ENCODE measurements around the gene CTCFL.
"Not testable (repeated sequence)": the region's sequence is repeated elsewhere in the genome, so short reads cannot be mapped to it uniquely, and the experiment has no call there.

The CTCFL gene

GRCh38 chr20:57535297-57535696 is 10.4 kb upstream of the CTCFL start:
- no peak for DNase-seq

GRCh38 chr20:57532104-57532503 is 7.2 kb upstream of the CTCFL start:
- DNase-seq: no peak

GRCh38 chr20:57530327-57530981 is 5.5 kb upstream of the CTCFL start:
- DNase-seq: no peak

DNA sequence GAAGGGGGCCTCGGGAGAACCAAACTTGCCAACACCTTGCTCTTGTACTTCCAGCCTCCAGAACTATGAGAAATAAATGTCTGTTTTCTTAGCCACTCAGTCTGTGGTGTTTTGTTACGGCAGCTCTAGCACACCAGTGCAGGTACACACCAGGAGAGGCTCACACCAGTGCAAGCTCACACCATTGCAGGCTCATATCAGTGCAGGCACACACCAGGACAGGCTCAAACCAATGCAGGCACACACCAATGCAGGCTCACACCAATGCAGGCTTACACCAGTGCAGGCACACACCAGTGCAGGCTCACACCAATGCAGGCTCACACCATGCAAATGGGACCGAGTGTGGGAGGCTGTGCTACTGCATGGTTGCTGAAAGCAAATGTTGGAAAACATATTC is 4.9 kb upstream of the CTCFL start:
- no peak for DNase-seq

DNA sequence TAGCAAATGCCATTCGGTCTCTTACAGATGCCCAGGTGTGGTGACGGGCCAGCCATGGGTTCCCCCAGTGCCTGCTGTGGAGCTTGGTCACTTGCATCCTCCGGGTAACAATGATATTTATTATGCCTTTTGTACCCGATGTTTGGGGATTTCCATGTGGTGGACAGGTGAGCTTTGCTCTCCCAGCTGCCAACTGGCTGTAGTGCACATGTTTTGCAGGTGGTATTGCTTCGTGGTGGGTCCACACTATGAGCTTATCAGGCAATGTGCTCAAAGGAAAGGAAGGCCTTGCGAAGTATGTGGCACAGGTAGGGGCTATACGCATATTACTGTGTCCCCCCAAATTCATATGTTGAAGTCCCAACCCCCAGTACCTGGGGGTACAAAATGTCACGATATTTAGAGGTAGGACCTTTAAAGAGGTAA is 4.2 kb upstream of the CTCFL start:
- no peak for DNase-seq

GRCh38 chr20:57528148-57528547 is 3.2 kb upstream of the CTCFL start:
- DNase-seq: no peak

- no peak for DNase-seq
These were observed 2.8 kb upstream of the CTCFL start for GRCh38 chr20:57527728-57528127.

GRCh38 chr20:57526885-57527460 is 2.0 kb upstream of the CTCFL start:
- no peak for DNase-seq

DNA sequence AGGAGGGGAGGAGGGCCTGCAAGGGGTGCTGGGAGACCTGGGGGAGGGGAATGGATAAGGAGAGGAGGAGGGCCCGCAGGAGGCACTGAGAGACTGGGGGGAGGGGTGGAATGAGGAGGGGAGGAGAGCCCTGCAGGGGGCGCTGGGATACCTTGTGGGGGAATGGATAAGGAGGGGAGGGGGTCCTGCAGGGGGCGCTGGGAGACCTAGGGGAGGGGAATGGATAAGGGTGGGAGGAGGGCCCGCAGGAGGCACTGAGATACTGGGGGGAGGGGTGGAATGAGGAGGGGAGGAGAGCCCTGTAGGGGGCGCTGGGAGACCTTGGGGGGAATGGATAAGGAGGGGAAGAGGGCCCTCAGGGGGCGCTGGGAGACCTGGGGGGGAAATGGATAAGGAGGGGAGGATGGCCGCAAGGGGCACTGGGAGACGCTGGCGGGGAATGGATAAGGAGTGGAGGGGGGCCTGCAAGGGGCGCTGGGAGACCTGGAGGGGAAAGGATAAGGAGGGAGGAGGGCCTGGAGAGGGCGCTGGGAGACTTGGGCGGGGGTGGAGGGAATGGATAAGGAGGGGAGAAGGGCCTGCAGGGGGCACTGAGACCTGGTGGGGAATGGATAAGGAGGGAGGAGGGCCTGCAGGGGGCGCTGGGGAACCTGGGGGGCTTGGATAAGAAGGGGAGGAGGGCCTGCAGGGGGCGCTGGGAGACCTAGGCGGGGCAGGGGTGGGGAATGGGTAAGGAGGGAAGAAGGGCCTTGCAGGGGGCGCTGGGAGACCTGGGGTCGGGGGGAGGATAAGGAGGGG is 1.3 kb upstream of the CTCFL start:
- no peak for DNase-seq

GRCh38 chr20:57525328-57526086 is 567 bp upstream of the CTCFL start:
- no peak for DNase-seq

DNA sequence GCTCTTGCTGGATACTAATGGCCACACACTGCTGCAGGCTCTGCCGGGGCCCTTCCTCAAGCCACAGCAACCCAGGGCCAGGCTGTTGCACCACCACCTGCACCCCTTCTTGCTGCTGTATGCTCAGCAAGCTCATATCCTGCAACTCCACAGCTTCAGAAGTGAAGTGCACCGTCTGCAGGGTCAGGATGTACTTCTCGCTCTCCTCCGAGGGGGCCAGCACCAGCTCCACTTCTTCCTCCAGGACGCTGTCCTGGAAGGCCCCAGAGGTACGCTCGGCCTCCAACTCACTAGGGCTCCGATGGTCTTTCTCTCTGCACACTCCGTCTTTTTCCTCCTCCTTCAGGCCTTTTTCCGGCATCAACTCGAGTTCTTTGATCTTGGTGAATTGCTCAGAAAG is 1.2 kb downstream of the CTCFL start:
- DNase-seq: no peak

DNA sequence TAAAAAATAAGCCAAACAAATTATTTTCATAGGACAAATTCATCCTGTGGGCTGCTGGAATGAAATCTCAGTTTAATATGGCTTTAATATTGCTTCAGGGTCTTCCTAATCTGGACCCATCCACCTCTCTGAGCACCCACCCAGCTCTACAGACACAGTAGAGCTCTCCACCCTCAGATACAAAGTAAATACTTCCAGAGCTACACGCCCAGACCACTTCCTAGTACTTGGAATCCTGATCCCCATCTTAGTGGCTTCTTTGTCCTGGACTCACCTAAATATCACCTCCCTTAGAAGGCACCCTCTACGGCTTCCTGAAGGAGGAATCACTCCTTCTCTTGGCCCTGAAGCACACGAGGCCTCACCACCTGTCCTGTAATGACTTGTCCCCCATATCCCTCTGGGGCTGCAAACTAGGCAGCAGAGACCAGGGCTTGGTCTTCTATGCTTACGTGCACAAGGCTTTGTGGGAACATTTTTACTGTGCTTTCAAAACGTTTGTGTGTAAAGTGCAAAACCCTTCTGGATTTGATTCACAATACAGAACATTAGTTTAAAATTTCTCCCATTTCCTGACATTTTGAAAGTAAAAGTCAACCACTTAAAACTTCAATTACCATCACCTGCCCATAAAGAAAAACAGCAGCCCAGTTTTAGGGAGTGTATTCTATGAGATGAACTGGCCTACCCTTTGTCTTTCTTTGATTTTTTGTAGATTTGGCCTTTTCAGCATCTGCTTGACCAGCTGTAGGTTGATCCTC is 2.4 kb downstream of the CTCFL start:
- DNase-seq: no peak

DNA sequence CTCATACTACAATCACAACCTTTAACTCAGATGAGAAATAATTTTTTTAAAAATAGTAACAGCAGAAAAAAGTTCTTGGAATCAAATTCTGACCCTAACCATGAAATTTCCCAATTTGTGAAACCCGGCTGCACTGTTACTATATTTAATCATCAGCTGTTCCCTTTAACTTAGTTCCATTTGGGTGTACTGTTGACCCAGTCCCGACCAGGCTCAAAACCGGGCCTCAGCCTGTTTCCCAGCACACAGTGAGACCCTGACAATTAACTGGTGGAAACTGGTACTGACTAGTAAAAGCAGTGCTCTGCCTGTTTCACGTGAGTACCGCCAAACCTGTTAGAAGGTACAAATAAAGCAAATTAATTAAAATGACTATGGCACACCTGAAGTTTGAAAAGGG is 7.0 kb downstream of the CTCFL start:
- DNase-seq: no peak

DNA sequence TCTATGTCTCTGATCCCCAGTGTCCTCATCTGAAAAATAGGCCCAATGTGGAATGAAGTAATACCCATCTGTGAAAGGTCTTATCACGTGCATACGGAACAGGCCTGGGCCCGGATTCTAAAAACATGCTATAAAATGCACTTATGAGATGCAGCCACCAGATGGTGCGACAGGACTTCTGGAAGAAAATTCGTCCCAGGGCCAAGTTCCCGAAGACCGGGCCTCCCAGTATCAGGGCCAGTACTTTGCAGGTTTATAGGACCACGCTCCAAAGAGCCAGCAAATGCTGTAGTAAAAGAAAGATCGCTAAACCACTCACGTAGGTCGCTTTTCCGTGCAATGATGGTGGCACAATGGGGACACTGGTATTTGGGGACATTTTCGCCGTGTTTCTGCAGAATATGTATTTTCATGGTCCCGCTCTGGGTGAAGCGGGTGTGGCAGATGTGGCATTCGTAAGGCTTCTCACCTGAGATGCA is 10.6 kb downstream of the CTCFL start:
- peak; percentile 9 to 16 for DNase-seq

GRCh38 chr20:57513199-57513598 is 11.7 kb downstream of the CTCFL start:
- no peak for DNase-seq

DNA sequence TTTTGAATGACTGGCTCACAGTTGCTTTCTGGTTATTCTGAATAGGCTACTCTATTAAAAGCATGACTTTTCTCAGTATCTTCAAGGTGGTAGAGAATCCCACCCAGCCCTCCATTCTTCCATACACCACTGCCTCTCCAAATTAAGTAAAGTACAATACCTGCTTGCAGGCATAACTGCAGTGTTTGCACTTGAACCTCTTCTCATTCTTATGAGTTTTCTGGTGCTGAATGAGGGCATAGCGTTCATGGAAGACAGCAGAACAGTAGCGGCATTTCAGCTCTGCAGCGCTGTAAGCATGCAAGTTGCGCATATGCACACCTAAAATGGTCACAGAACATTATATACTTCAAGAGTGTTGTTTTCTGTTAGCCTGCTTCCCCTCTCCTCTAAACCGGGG is 12.5 kb downstream of the CTCFL start:
- no peak for DNase-seq

DNA sequence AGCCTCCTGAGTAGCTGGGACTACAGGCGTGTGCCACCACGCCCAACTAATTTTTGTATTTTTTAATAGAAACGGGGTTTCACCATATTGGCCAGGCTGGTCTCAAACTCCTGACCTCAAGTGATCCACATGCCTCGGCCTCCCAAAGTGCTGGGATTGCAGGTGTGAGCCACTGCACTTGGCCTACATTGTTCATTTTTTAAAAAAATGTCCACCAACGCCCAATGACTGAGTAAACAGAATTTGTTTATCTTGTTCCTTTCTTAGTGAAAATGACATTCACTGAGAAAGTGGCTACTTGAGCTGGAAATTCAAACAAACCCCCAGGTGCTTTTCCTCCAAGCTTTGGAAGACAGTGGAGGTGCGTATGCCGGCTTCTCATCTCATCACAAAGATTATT is 13.2 kb downstream of the CTCFL start:
- DNase-seq: not testable (repeated sequence)

GRCh38 chr20:57509665-57510237 is 15.2 kb downstream of the CTCFL start:
- DNase-seq: no peak

GRCh38 chr20:57508831-57509230 is 16.1 kb downstream of the CTCFL start:
- DNase-seq: no peak

- no peak for DNase-seq
These were observed 16.6 kb downstream of the CTCFL start for GRCh38 chr20:57508381-57508780.

DNA sequence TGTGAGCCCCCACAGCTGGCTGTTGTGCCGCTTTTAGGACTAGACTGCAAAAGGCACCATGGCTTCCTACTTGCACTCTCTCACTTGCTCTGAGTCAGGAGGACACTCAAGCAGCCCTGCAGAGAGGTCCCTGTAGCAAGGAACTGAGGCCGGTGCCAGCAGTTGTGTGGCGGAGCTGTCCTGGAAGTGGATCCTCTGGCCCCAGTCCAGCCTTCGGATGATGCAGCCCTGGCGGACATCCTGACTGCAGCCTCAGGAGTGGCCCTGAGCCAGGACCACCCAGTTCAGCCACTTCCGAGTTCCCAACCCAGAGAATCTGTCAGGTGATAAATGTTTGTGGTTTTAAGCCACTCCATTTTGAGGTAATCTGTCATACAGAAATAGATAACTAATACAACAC is 17.5 kb downstream of the CTCFL start:
- DNase-seq: no peak

DNA sequence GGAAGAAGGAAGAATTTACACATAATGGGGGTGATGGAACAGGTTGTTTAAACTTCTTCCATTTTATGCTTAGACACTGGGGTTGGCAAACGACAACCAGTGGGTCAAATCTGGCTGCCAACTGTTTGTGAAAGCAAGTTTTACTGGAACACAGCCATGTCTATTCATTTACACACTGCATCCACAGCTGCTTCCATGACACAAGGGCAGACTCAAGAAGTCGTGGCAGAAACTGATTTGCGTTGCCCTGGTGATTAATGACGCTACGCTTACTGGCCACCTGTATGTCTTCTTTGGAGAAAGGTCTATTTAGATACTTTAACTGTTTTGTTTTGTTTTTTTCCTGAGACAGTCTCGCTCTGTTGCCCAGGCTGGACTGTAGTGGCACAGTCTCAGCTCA is 19.0 kb downstream of the CTCFL start:
- no peak for DNase-seq
